ENCODE results near the gene FIG4.
"Not testable (repeated sequence)": the region's sequence is repeated elsewhere in the genome, so short reads cannot be mapped to it uniquely, and the experiment has no call there.

The FIG4 gene

DNA sequence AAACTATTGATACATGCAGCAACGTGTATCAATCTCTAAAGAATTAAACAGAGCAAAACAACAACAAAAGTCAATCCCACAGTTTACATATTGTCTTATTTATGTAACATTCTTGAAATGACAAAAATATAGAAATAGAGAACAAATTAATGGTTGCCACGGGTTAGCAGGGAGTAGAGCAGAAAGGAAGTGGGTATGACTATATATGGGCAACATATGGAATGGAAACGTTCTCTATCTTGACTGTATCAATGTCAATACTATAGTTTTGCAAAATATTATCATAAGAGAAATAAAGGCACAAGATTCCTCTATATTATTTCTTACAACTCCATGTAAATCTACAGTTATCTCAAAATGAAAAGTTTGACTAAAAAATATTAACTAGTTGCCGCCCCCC is 12.9 kb upstream of the FIG4 start:
- no peak overlapping the region for H3K4me3 ChIP-seq
- DNase-seq: no peak
- H3K27ac ChIP-seq: no peak overlapping the region
- no peaks in the 10 kb centered on the region for H3K27me3 ChIP-seq
- intact Hi-C loops (cut with DNase I; ENCODE audit: low total_unique reads): no loop called here
- TF ChIP-seq, protein P1, sequence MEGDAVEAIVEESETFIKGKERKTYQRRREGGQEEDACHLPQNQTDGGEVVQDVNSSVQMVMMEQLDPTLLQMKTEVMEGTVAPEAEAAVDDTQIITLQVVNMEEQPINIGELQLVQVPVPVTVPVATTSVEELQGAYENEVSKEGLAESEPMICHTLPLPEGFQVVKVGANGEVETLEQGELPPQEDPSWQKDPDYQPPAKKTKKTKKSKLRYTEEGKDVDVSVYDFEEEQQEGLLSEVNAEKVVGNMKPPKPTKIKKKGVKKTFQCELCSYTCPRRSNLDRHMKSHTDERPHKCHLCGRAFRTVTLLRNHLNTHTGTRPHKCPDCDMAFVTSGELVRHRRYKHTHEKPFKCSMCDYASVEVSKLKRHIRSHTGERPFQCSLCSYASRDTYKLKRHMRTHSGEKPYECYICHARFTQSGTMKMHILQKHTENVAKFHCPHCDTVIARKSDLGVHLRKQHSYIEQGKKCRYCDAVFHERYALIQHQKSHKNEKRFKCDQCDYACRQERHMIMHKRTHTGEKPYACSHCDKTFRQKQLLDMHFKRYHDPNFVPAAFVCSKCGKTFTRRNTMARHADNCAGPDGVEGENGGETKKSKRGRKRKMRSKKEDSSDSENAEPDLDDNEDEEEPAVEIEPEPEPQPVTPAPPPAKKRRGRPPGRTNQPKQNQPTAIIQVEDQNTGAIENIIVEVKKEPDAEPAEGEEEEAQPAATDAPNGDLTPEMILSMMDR (IDR thresholded peaks at IDR 0.05): no peak
- no peaks in the 10 kb centered on the region for H3K36me3 ChIP-seq
- no peaks in the 10 kb centered on the region for H3K9me3 ChIP-seq
- H3K4me1 ChIP-seq: no peaks in the 10 kb centered on the region

DNA sequence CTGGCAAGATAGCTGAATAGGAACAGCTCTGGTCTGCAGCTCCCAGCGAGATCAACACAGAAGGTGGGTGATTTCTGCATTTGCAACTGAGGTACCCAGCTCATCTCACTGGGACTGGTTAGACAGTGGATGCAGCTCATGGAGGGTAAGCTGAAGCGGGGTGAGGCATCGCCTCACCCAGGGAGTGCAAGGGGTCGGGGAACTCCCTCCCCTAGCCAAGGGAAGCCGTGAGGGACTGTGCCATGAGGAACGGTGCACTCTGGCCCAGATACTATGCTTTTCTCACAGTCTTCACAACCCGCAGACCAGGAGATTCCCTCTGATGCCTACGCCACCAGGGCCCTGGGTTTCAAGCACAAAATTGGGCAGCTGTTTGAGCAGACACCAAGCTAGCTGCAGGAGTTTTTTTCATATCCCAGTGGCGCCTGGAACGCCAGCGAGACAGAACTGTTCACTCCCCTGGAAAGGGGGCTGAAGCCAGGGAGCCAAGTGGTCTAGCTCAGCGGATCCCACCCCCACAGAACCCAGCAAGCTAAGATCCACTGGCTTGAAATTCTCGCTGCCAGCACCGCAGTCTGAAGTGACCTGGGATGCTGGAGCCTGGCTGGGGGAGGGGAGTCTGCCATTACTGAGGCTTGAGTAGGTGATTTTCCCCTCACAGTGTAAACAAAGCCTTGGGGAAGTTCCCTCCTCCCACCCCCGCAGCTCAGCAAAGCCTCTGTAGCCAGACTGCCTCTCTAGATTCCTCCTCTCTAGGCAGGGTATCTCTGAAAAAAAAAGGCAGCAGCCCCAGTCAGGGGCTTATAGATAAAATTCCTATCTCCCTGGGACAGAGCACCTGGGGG is 12.2 kb upstream of the FIG4 start:
- intact Hi-C loops (cut with DNase I; ENCODE audit: low total_unique reads): not testable (repeated sequence)

DNA sequence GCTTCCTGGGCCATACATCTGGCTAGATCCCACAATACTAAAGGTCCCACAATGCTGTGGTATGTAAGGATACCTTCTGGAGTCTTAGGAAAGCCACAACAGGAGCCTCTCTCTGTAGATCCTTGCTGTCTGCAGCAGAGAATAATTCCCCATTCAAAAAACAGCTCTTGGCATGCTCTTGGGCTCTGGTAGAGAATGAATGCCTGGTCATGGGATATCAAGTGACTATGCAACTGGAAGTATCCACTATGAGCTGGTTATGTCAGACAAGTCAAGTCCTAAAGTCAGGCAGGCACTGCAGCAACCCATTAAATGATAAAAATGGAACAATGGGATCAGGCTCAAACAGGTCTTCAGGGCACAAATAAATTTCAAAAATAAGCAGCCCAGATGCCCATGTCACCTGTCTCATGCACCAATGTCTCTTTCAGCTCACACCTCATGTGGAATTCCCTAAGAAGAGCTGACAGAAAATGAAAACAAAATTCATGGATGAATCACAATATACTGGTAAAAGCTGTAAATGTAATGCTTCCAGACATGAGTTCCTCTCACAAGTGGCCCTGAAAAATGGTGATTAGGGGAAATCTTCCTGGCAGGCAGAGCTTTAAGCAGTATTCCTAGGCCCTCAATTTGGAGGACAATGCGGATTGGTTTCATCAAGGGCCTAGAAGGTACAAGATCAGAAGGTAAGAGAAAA is 4.4 kb upstream of the FIG4 start:
- intact Hi-C loops (cut with DNase I; ENCODE audit: low total_unique reads): no loop called here
- no peaks in the 10 kb centered on the region for H3K9me3 ChIP-seq
- H3K4me1 ChIP-seq: peaks cover 0 to 11% (median 8%) of the 10 kb centered on the region in 4 donors
- DNase-seq: no peak
- no peaks in the 10 kb centered on the region for H3K36me3 ChIP-seq
- TF ChIP-seq, protein P1 (IDR thresholded peaks at IDR 0.05): no peak
- H3K4me3 ChIP-seq: no peak overlapping the region
- H3K27ac ChIP-seq: no peak overlapping the region
- H3K27me3 ChIP-seq: no peaks in the 10 kb centered on the region

More for the DNA sequence above, 12.2 kb upstream of the FIG4 start:
- H3K36me3 ChIP-seq, H3K4me3 ChIP-seq, H3K27ac ChIP-seq, DNase-seq, H3K9me3 ChIP-seq, H3K27me3 ChIP-seq, H3K4me1 ChIP-seq: not testable (repeated sequence)

DNA sequence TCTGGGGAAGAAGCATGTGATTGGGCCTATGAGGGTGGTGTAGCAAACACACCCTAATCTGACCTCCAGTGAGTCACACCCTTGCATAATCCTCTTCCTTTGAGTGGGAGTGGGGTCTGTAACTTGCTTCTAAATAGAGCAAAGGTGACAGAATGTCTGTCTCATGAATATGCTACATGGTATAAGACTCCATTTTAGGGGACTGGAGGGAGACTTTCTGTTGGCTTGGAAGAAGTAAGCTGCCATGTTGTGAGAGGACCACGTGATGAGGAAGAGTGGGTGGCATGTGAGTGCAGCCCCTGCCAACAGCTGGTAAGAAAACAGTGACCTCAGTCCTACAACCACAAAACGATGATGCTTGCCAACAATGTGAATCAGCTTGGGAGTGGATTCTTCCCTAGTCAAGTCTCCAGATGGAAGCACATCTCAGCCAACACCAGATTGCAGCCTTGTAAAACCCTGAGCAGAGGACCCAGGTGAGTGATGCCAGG is 3.8 kb upstream of the FIG4 start:
- TF ChIP-seq, protein P1 (IDR thresholded peaks at IDR 0.05): no peak
- Histone ChIP-seq H3K9me3 (no peaks in the 10 kb centered on the region), H3K27ac (no peak overlapping the region), H3K4me3 (no peak overlapping the region), H3K4me1 (peaks cover 0 to 17% (median 14%) of the 10 kb centered on the region in 4 donors), H3K27me3 (no peaks in the 10 kb centered on the region), H3K36me3 (no peaks in the 10 kb centered on the region)
- intact Hi-C loops (cut with DNase I; ENCODE audit: low total_unique reads): no loop called here
- DNase-seq: peak in 1 of 2 donors; percentile 25

DNA sequence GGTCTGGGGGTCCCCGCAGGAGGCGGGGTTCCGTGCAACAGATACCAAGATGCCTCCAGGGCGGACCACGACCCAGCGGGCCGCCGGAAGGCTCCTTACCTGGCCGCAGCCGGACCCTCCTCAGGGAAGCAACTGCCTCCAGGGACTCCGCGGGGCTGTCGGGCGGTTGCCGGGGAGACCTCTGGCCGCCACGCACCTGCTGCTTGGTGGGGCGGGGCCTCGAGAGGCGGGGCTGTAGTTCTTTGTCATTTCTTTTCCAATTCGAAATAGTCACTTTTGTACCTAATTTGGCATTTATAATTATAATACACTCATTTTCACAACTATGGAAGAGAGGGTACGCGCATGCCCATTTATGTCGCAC is 741 bp upstream of the FIG4 start:
- peak; percentile 42 to 74 for DNase-seq
- no peaks in the 10 kb centered on the region for H3K9me3 ChIP-seq
- TF ChIP-seq, protein P1 (IDR thresholded peaks at IDR 0.05): no peak
- intact Hi-C loops (cut with DNase I; ENCODE audit: low total_unique reads): loop anchor here (10.0 kb wide), 2 partner anchors 1124 to 1184 kb away; partner anchors contain the start of genes AMD1 and CDK19
- H3K36me3 ChIP-seq: no peaks in the 10 kb centered on the region
- H3K4me1 ChIP-seq: peaks cover 0 to 30% (median 19%) of the 10 kb centered on the region in 4 donors
- peak overlapping the region; percentile 72 to 82 for H3K4me3 ChIP-seq
- peak overlapping the region; percentile 88 to 93 for H3K27ac ChIP-seq
- no peaks in the 10 kb centered on the region for H3K27me3 ChIP-seq

DNA sequence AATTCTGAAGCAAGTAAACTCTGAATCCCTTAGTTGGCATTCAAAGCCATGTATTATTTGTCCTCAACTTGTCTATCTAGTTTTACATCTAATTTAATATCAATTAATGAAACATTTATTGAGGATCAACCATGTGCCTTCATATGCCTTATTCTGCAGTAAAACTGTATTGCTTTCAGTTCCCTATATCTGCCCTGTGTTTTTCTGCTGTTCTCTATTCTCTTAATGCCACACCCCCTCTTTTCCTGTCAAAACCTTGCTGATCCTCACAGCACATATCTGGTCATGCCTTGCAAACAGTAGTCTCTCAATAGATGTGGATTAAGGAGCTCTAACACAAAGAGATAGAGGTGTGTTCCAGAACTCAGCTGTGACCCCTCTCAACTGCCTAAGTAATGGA is 2.0 kb downstream of the FIG4 start:
- TF ChIP-seq, protein P1 (IDR thresholded peaks at IDR 0.05): no peak
- Histone ChIP-seq H3K9me3 (no peaks in the 10 kb centered on the region), H3K27ac (no peak overlapping the region), H3K4me1 (peaks cover 0 to 36% (median 18%) of the 10 kb centered on the region in 4 donors), H3K36me3 (peaks cover 0 to 5% (median 5%) of the 10 kb centered on the region in 3 donors), H3K27me3 (no peaks in the 10 kb centered on the region), H3K4me3 (no peak overlapping the region)
- no peak for DNase-seq
- intact Hi-C loops (cut with DNase I; ENCODE audit: low total_unique reads): loop anchor here (10.0 kb wide), 2 partner anchors 1122 to 1182 kb away; partner anchors contain the start of genes AMD1 and CDK19
